GM19023 (cell line): Measurements from ENCODE around the gene ERP44.

Experiments
- ATAC-seq: cut with Tn5 transposase; IDR thresholded peaks from one replicate; pipeline ENCODE4 v1.9.1; 2021; ENCODE audit warnings: mild to moderate bottlenecking, moderate library complexity; ENCODE audit not compliant: unreplicated experiment

Gene ERP44

DNA sequence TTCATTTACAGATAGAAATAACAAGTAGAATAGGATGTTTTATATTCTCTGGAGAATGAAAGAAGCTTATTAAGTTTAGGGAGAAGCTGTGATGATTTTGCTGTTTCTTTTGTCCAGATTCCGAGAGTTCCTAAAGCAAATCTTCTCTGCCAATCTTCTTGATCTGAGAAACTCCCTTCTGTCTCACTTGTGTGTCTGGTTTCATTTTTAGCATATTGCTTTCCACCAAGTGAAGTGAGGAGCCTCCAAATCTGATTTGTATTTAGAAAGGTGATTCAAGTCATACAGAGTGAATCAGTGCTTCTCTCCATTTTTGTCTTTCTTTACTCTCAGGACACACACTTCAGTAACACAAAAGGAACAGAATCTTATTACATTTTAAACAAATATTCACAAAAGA is 144.0 kb downstream of the ERP44 start:
- no peak for ATAC-seq

DNA sequence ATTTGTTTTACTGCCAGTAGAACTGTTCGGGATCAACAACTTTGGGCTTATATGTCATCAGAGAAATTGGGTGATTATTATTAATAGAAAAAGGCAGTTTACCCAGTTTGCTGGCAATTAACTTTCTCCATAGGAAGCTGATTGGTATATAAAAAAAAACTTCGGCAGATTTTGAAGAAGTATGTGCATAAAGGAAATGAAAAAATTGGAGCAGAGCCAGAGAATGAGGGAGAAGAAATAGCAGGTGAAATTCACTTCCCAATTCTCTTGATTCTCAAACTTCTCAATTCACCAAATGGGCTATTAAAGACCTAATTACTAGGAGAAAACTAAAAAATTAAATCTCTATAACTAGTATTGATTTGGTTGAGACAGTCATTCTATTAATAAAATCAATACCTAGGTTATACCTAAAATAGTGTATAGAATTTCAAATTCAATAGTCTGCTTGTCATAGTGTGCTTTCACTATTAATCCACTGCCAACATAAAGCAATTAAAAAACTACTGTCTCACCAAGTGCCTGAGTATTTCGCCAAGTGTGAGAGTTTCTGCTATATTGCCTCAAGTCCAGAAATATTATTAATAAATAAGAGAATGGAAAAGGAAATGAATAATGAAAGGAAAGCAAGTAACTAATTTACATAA is 144.8 kb downstream of the ERP44 start:
- no peak for ATAC-seq

DNA sequence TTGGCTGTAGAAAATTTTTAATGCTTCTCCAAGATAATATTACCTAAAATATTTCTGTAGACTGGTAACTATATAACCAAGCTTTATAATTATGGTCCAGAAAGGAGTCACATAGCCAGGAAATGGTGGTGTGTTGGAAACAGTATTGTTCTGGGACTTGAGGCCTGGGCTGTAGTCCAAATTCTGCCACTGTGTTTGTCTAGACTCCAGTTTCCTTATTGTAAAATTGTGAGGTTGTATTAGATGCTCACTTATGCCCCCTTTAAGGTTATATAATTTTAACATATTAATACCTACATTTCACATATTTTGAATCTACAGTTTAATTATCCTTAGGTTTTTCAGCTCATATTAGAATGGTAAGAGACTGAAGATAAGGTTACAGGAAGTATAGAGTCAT is 149.9 kb downstream of the ERP44 start:
- ATAC-seq = no peak

DNA sequence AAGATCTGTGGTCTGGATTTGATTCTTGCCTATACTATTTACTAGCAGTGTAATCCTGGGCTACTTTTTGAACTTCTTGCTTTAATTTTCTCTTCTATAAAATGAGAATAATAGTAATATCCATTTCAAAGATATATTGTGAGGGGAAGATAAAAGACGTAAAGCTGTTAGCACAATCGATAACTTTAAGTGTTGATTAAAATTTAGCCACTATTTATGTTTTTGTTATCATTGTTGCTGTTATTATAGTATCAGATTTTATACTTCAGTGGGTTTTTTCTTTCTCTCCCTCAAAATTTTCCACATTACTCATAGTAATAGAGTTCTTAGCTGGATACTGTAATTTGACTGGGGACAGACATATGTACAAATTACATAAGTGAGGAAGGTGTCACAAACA is 150.3 kb downstream of the ERP44 start:
- no peak for ATAC-seq

DNA sequence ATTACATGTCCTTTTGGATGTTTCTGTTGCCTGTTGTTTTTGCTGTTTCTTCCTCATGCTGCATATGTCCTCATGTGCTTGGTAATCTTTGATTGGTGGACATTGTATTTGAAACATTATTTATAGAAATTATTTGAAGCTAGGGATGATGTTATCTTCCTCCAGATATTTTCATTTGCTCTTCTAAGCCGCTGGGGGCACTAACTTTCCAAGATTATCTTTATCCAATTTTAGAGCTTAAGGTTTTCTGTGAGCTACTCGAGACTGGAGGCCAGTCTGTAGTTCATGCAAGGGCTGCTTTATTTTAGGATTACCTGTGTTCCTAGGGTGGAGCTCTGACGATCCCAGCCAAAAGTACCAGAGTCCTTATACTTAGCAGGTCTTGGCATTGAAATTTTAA is 151.4 kb downstream of the ERP44 start:
- ATAC-seq = no peak

DNA sequence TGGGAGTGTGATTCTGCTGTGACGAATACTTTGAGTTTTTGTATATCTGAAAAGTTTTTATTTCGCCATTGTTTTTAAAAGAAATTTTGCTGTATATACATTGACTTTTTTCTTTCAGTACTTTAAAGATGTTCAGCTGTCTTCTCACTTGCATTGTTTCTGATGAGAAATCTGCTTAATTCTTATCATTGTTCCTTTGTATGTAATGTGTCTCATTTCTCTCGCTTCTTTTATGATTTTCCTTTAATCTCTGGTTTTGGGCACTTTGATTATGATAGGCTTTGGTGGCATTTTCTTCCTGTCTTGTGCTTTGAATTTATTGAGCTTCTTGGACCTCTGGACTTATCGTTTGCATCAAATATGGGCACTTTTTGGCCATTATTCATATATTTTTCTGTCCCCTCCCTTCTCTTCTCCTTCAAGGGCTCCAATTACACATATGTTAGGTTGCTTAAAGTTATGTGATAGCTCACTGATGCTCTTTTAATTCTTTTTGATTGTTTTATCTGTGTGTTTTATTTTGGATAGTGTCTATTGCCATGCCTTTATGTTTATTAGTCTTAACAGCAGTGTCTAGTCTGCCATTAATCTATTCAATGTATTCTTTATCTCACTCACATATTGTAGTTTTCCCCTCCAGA is 161.7 kb downstream of the ERP44 start:
- no peak for ATAC-seq

DNA sequence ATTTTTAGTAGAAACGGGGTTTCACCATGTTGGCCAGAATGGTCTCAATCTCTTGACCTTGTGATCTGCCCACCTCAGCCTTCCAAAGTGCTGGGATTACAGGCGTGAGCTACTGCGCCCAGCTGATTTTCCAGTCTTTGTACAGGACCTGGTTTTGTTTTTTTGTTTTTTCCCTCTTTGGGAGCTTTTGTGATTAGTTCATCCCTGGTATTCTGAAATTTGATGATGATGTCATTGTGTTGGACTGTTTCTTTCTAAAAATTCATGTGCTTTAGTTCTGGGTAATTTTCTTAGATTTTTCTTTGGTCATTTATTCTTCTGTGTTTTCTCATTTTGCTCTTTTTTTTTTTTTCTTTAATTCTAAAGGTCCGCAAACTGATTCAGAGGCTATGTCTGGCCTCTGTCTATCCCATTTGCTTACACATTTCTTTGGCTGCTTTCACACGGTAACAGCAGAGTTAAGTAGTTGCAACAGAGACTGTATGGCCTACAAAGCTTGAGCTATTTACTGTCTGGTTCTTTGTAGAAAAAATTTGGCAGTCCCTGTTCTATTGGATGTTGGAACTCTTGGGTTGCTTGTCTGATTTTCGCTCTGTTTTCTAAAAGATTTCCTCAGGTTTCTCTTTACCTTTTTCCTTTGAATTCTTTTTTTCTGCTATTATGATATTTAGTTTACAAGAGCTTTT is 167.5 kb downstream of the ERP44 start:
- no peak for ATAC-seq

DNA sequence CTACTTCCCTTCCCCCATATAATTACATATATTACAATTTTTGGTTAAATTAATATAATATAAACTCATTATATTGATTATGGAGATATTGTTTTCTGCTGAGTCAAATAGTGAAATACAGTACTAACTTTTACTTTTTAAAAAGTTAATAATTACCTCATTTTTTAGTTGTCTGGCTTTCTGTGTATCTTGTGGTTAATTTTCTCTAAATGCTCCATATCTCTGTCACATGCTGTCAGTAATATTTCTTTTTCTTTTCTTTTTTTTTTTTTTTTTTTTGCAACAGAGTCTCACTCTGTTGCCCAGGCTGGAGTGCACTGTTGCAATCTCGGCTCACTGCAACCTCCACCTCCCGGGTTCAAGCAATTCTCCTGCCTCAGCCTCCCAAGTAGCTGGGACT is 169.1 kb downstream of the ERP44 start:
- no peak for ATAC-seq
